ENCODE measurements around the gene CFAP99.

The CFAP99 gene

GRCh38 chr4:2411786-2412510, 6.8 kb upstream of the CFAP99 start:
- DNase-seq (ENCODE audit: low read depth in 2 of 2, low spot score in 1 of 2): no peak

GRCh38 chr4:2412534-2412884, 6.2 kb upstream of the CFAP99 start:
- peak in 1 of 2 donors; percentile 36 for DNase-seq (ENCODE audit: low read depth in 2 of 2, low spot score in 1 of 2)

GRCh38 chr4:2412885-2413716, 5.7 kb upstream of the CFAP99 start:
- DNase-seq (ENCODE audit: low read depth in 2 of 2, low spot score in 1 of 2): peak; percentile 62 to 75

GRCh38 chr4:2413821-2414610, 4.7 kb upstream of the CFAP99 start:
- no peak for DNase-seq (ENCODE audit: low read depth in 2 of 2, low spot score in 1 of 2)

GRCh38 chr4:2415213-2415612, 3.5 kb upstream of the CFAP99 start:
- no peak for DNase-seq (ENCODE audit: low read depth in 2 of 2, low spot score in 1 of 2)

- DNase-seq (ENCODE audit: low read depth in 2 of 2, low spot score in 1 of 2): no peak
Observed at GRCh38 chr4:2415881-2416563, 2.7 kb upstream of the CFAP99 start.

- DNase-seq (ENCODE audit: low read depth in 2 of 2, low spot score in 1 of 2): no peak
Observed at GRCh38 chr4:2416564-2417225, 2.1 kb upstream of the CFAP99 start.

- no peak for DNase-seq (ENCODE audit: low read depth in 2 of 2, low spot score in 1 of 2)
Observed at GRCh38 chr4:2417226-2417764, 1.5 kb upstream of the CFAP99 start.

- DNase-seq (ENCODE audit: low read depth in 2 of 2, low spot score in 1 of 2): no peak
Observed at GRCh38 chr4:2417765-2418649, 748 bp upstream of the CFAP99 start, which contains the start of gene ZFYVE28. Gene ZFYVE28, minus strand, starts transcription at chr4:2418645. Its CDS starts 322 bp downstream, at chr4:2418323.

- no peak for DNase-seq (ENCODE audit: low read depth in 2 of 2, low spot score in 1 of 2)
Observed at GRCh38 chr4:2419814-2420213, 1.1 kb downstream of the CFAP99 start.

GRCh38 chr4:2421928-2422327, 3.2 kb downstream of the CFAP99 start:
- no peak for DNase-seq (ENCODE audit: low read depth in 2 of 2, low spot score in 1 of 2)

GRCh38 chr4:2423066-2423465, 4.3 kb downstream of the CFAP99 start:
- DNase-seq (ENCODE audit: low read depth in 2 of 2, low spot score in 1 of 2): no peak

- no peak for DNase-seq (ENCODE audit: low read depth in 2 of 2, low spot score in 1 of 2)
Observed at GRCh38 chr4:2423695-2424094, 4.9 kb downstream of the CFAP99 start.

GRCh38 chr4:2424581-2424980, 5.8 kb downstream of the CFAP99 start:
- no peak for DNase-seq (ENCODE audit: low read depth in 2 of 2, low spot score in 1 of 2)

- no peak for DNase-seq (ENCODE audit: low read depth in 2 of 2, low spot score in 1 of 2)
Observed at GRCh38 chr4:2425386-2426068, 6.8 kb downstream of the CFAP99 start.

GRCh38 chr4:2426069-2426397, 7.3 kb downstream of the CFAP99 start:
- DNase-seq (ENCODE audit: low read depth in 2 of 2, low spot score in 1 of 2): no peak

- no peak for DNase-seq (ENCODE audit: low read depth in 2 of 2, low spot score in 1 of 2)
Observed at GRCh38 chr4:2426711-2427275, 8.0 kb downstream of the CFAP99 start.
